HepG2 (cell line): ENCODE data around the gene TVP23A. TPM values are rescaled to one million over a fixed set of nuclear protein-coding genes. Genes with fewer than 3 reads are reported as not detected.

Experiments used
- AKNA ChIP-seq: sonication (generic); formaldehyde crosslinking; IDR thresholded peaks from 2 replicates; pipeline ENCODE4 v1.4.0; 2020; ENCODE audit warnings: missing genetic modification reagents, borderline replicate concordance
- ARID5B ChIP-seq: IDR thresholded peaks from 2 replicates; pipeline ENCODE4 v1.4.0; 2020; ENCODE audit warnings: mild to moderate bottlenecking, missing genetic modification reagents
- CC2D1A ChIP-seq: sonication (generic); formaldehyde crosslinking; IDR thresholded peaks from 2 replicates; pipeline ENCODE4 v1.8.1; 2023; ENCODE audit warnings: mild to moderate bottlenecking, missing genetic modification reagents
- DRAP1 ChIP-seq: IDR thresholded peaks from 2 replicates; pipeline ENCODE4 v1.6.1; 2016; ENCODE audit warnings: missing genetic modification reagents, missing compliant biosample characterization
- FOXO1 ChIP-seq: sonication (generic); formaldehyde crosslinking; IDR thresholded peaks from 2 replicates; pipeline ENCODE4 v1.4.0; 2020; ENCODE audit warnings: missing genetic modification reagents
- HOXA7 ChIP-seq: sonication (generic); formaldehyde crosslinking; IDR thresholded peaks from 2 replicates; pipeline ENCODE4 v1.8.1; 2022; ENCODE audit warnings: mild to moderate bottlenecking, missing genetic modification reagents, moderate library complexity
- RBFOX2 ChIP-seq: fragments of 200-400 bp; formaldehyde crosslinking; IDR thresholded peaks from 2 replicates; pipeline ENCODE4 v1.6.1; 2017; ENCODE audit warnings: low read depth, mild to moderate bottlenecking, low read length
- TBL1XR1 ChIP-seq: fragments of 150-350 bp; IDR thresholded peaks from 2 replicates; pipeline ENCODE4 v1.6.1; 2014; ENCODE audit warnings: borderline replicate concordance, low read length; ENCODE audit not compliant: partially characterized antibody
- ZBTB21 ChIP-seq: sonication (generic); formaldehyde crosslinking; IDR thresholded peaks from 2 replicates; pipeline ENCODE4 v1.4.0; 2020; ENCODE audit warnings: missing genetic modification reagents
- ZNF512B ChIP-seq: sonication (generic); formaldehyde crosslinking; IDR thresholded peaks from 2 replicates; pipeline ENCODE4 v1.5.1; 2020; ENCODE audit warnings: missing genetic modification reagents, mild to moderate bottlenecking, borderline replicate concordance
- ZNF724P ChIP-seq: sonication (generic); formaldehyde crosslinking; IDR thresholded peaks from 2 replicates; pipeline ENCODE4 v1.8.0; 2022; ENCODE audit warnings: missing genetic modification reagents, borderline replicate concordance
- ZNF761 ChIP-seq: sonication (generic); formaldehyde crosslinking; conservative IDR thresholded peaks from 2 replicates; pipeline ENCODE4 v1.4.0; 2020; ENCODE audit warnings: mild to moderate bottlenecking, missing genetic modification reagents
- ZNF83 ChIP-seq: sonication (generic); formaldehyde crosslinking; IDR thresholded peaks from 2 replicates; pipeline ENCODE4 v1.4.0; 2020; ENCODE audit warnings: missing genetic modification reagents, mild to moderate bottlenecking, borderline replicate concordance
- polyA plus RNA-seq, 8 experiments: library from polyadenylated mRNA; depleted of rRNA in 3 of 8; stranded (reverse) in 7 of 8; unstranded in 1 of 8; fragments of >200 nt; fragmentation: Illumina TruSeq in 4 of 8; extraction: Trizol in 4 of 8; gene quantifications; 2 replicates each; pipeline versions ENCODE4 v1.2.1 to v1.2.3, GENCODE V29; 2011 to 2016; ENCODE audit warnings: low read depth in 4 of 8, missing spikeins in 1 of 8, mixed read lengths in 1 of 8; ENCODE audit not compliant: insufficient read depth in 1 of 8
- total RNA-seq, 5 experiments: library from RNA; depleted of rRNA; stranded (reverse); fragments of >200 nt; fragmentation: Illumina TruSeq; extraction: Trizol; gene quantifications; 2 replicates each; pipeline ENCODE4 v1.2.3, GENCODE V29; 2016; ENCODE audit warnings: low read depth in 1 of 5

Gene TVP23A
- total and polyA plus RNA-seq, 2 of the 13 experiments (the other 11 are each of a cell fraction or from before 2014, with no cell fraction given) = not detected

- peak; percentile 51; the same call in 1 of the 2 replicates for TF ChIP-seq ZNF512B
- no peak; the same call in 1 of the 2 replicates for TF ChIP-seq ZNF724P
- TF ChIP-seq ZNF83 (CRISPR knock-in tag) = no peak
- TF ChIP-seq HOXA7 (CRISPR knock-in tag) = no peak
- no peak for TF ChIP-seq RBFOX2
- no peak for TF ChIP-seq CC2D1A (CRISPR knock-in tag)
- peak; percentile 93 for TF ChIP-seq ARID5B
- TF ChIP-seq AKNA (CRISPR knock-in tag) = no peak
- no peak for TF ChIP-seq ZBTB21 (CRISPR knock-in tag)
- no peak for TF ChIP-seq ZNF761 (CRISPR knock-in tag)
- TF ChIP-seq FOXO1 = peak; percentile 86
- 0 out of 2 replicates have a peak, but pooled peaks have one; percentile 45 for TF ChIP-seq DRAP1
- TF ChIP-seq TBL1XR1 = no peak
These were observed 90.3 kb downstream of the TVP23A start (continued) for GRCh38 chr16:10728003-10728887.
